Measurements from ENCODE around the gene NPRL2. TPM values are rescaled to one million over a fixed set of nuclear protein-coding genes. Genes with fewer than 3 reads are reported as not detected.

Gene NPRL2
- total and polyA plus RNA-seq, 2 experiments from 2014 or later: 17.9 to 28.9 TPM

GRCh38 chr3:50303013-50303815 lies 47.4 kb downstream of the NPRL2 start, which contains the start of gene HYAL1:
TSS of gene HYAL1 (minus strand) at chr3:50303574. CDS start at chr3:50302956, 618 bp downstream.
- no peak within 1 kb of the TSS for H3K4me2 ChIP-seq (ENCODE audit: unreplicated experiment)
- no peaks in the 10 kb centered on the region for H3K9me2 ChIP-seq (ENCODE audit: insufficient read depth)
- no peaks in the 10 kb centered on the region for H3K36me3 ChIP-seq (ENCODE audit: low read depth)
- 62 to 68% methylated on average over 13 to 14 of the region's 14 CpGs for WGBS, 2 experiments (ENCODE audit: low coverage in 1 of 2, low lambda C conversion rate in 2 of 2, missing lambda C conversion rate in 2 of 2)
- no peaks in the 10 kb centered on the region for H3K9me3 ChIP-seq (ENCODE audit: low read depth)
- no peak within 1 kb of the TSS for H3K4me3 ChIP-seq
- no peak for TF ChIP-seq EZH2phosphoT487 (IDR thresholded peaks at IDR 0.05; ENCODE audit: insufficient read depth, low read depth)
- no peak for TF ChIP-seq EZH2 (IDR thresholded peaks at IDR 0.05; ENCODE audit: insufficient read depth, poor library complexity, severe bottlenecking)
- in situ Hi-C loops (cut with MboI): no loop called here
- no peaks in the 10 kb centered on the region for H4K20me1 ChIP-seq (ENCODE audit: insufficient read depth)
- no peak within 1 kb of the TSS for H3K27ac ChIP-seq
- H3K9ac ChIP-seq: no peak within 1 kb of the TSS
- H3K79me2 ChIP-seq (ENCODE audit: insufficient read depth): no peaks in the 10 kb centered on the region
- no peak for DNase-seq
- H3F3A ChIP-seq (ENCODE audit: insufficient read depth): peaks cover 11% of the 10 kb centered on the region
- no peak within 1 kb of the TSS for H2AFZ ChIP-seq
- no peaks in the 10 kb centered on the region for H3K27me3 ChIP-seq (replicated peaks; ENCODE audit: insufficient read depth)
- H3K4me1 ChIP-seq (ENCODE audit: insufficient read depth): peaks cover 11% of the 10 kb centered on the region

- H2AFZ ChIP-seq: no peak overlapping the region
- H3K27ac ChIP-seq: no peak overlapping the region
- peaks cover 11% of the 10 kb centered on the region for H3F3A ChIP-seq (ENCODE audit: insufficient read depth)
- H3K4me1 ChIP-seq (ENCODE audit: insufficient read depth): peaks cover 11% of the 10 kb centered on the region
- no peaks in the 10 kb centered on the region for H3K27me3 ChIP-seq (replicated peaks; ENCODE audit: insufficient read depth)
- in situ Hi-C loops (cut with MboI): no loop called here
- H3K36me3 ChIP-seq (ENCODE audit: low read depth): no peaks in the 10 kb centered on the region
- 85 to 86% methylated on average over 32 of the region's 32 CpGs for WGBS, 2 experiments (ENCODE audit: low coverage in 1 of 2, low lambda C conversion rate in 2 of 2, missing lambda C conversion rate in 2 of 2)
- H3K4me3 ChIP-seq: no peak overlapping the region
- no peaks in the 10 kb centered on the region for H3K9me3 ChIP-seq (ENCODE audit: low read depth)
- no peaks in the 10 kb centered on the region for H3K9me2 ChIP-seq (ENCODE audit: insufficient read depth)
- H3K4me2 ChIP-seq (ENCODE audit: unreplicated experiment): no peak overlapping the region
- H3K9ac ChIP-seq: no peak overlapping the region
- DNase-seq: no peak
- H3K79me2 ChIP-seq (ENCODE audit: insufficient read depth): no peaks in the 10 kb centered on the region
- TF ChIP-seq EZH2 (IDR thresholded peaks at IDR 0.05; ENCODE audit: insufficient read depth, poor library complexity, severe bottlenecking): no peak
- no peak for TF ChIP-seq EZH2phosphoT487 (IDR thresholded peaks at IDR 0.05; ENCODE audit: insufficient read depth, low read depth)
- no peaks in the 10 kb centered on the region for H4K20me1 ChIP-seq (ENCODE audit: insufficient read depth)
These were observed 48.2 kb downstream of the NPRL2 start for GRCh38 chr3:50302095-50303012.

GRCh38 chr3:50300681-50301254 lies 49.8 kb downstream of the NPRL2 start:
- Histone ChIP-seq H4K20me1 (ENCODE audit: insufficient read depth) (no peaks in the 10 kb centered on the region), H3K36me3 (ENCODE audit: low read depth) (no peaks in the 10 kb centered on the region), H3K27ac (peak overlapping the region; percentile 89), H3K4me1 (ENCODE audit: insufficient read depth) (peaks cover 11% of the 10 kb centered on the region), H3F3A (ENCODE audit: insufficient read depth) (peaks cover 11% of the 10 kb centered on the region), H3K9me3 (ENCODE audit: low read depth) (no peaks in the 10 kb centered on the region), H3K79me2 (ENCODE audit: insufficient read depth) (no peaks in the 10 kb centered on the region), H3K9ac (peak overlapping the region; percentile 82), H3K27me3 (replicated peaks; ENCODE audit: insufficient read depth) (no peaks in the 10 kb centered on the region), H3K9me2 (ENCODE audit: insufficient read depth) (no peaks in the 10 kb centered on the region), H2AFZ (no peak overlapping the region), H3K4me2 (ENCODE audit: unreplicated experiment) (peak overlapping the region; percentile 80), H3K4me3 (peak overlapping the region; percentile 68)
- 83 to 94% methylated on average over 5 to 6 of the region's 6 CpGs for WGBS, 2 experiments (ENCODE audit: low coverage in 1 of 2, low lambda C conversion rate in 2 of 2, missing lambda C conversion rate in 2 of 2)
- in situ Hi-C loops (cut with MboI): no loop called here
- DNase-seq: no peak
- TF ChIP-seq EZH2phosphoT487 (IDR thresholded peaks at IDR 0.05; ENCODE audit: insufficient read depth, low read depth) (no peak), EZH2 (IDR thresholded peaks at IDR 0.05; ENCODE audit: insufficient read depth, poor library complexity, severe bottlenecking) (no peak)
